ENCODE results near the gene OR6S1.
A peak's percentile ranks its signal among the peaks of the same experiment; 100 is the strongest.
"Not testable (repeated sequence)": the region's sequence is repeated elsewhere in the genome, so short reads cannot be mapped to it uniquely, and the experiment has no call there.

The OR6S1 gene

GRCh38 chr14:20613094-20614037 is 28.1 kb downstream of the OR6S1 start:
- peak; percentile 95 for FAIRE-seq
- peak; percentile 35 for DNase-seq (ENCODE audit: insufficient read length, low spot score)

GRCh38 chr14:20612403-20612802 is 29.1 kb downstream of the OR6S1 start:
- FAIRE-seq (peak; percentile 44), DNase-seq (ENCODE audit: insufficient read length, low spot score) (no peak)

GRCh38 chr14:20611277-20611676 is 30.2 kb downstream of the OR6S1 start:
- no peak for DNase-seq (ENCODE audit: insufficient read length, low spot score)
- no peak for FAIRE-seq

- DNase-seq (ENCODE audit: insufficient read length, low spot score) (no peak), FAIRE-seq (peak; percentile 51)
Observed at GRCh38 chr14:20610002-20610765, 31.3 kb downstream of the OR6S1 start.

GRCh38 chr14:20609215-20610001 is 32.1 kb downstream of the OR6S1 start:
- FAIRE-seq = peak; percentile 45

GRCh38 chr14:20608383-20609110 is 32.9 kb downstream of the OR6S1 start:
- DNase-seq (ENCODE audit: insufficient read length, low spot score) (no peak), FAIRE-seq (no peak)

More at GRCh38 chr14:20609215-20610001, 32.1 kb downstream of the OR6S1 start:
- DNase-seq (ENCODE audit: insufficient read length, low spot score) = peak; percentile 45

- no peak for DNase-seq (ENCODE audit: insufficient read length, low spot score)
- FAIRE-seq = no peak
Observed at GRCh38 chr14:20607617-20608016, 33.9 kb downstream of the OR6S1 start.

GRCh38 chr14:20606902-20607242 is 34.6 kb downstream of the OR6S1 start:
- DNase-seq (ENCODE audit: insufficient read length, low spot score) = no peak
- FAIRE-seq = no peak

GRCh38 chr14:20606190-20606901 is 35.1 kb downstream of the OR6S1 start:
- DNase-seq (ENCODE audit: insufficient read length, low spot score) = no peak
- FAIRE-seq = no peak

GRCh38 chr14:20603813-20604690 is 37.4 kb downstream of the OR6S1 start:
- DNase-seq (ENCODE audit: insufficient read length, low spot score) = no peak
- FAIRE-seq = no peak

GRCh38 chr14:20602583-20602982 is 38.9 kb downstream of the OR6S1 start:
- no peak for FAIRE-seq
- DNase-seq (ENCODE audit: insufficient read length, low spot score) = no peak

- FAIRE-seq (no peak), DNase-seq (ENCODE audit: insufficient read length, low spot score) (no peak)
Observed at GRCh38 chr14:20601522-20601921, 40.0 kb downstream of the OR6S1 start.

- DNase-seq (ENCODE audit: insufficient read length, low spot score) (no peak), FAIRE-seq (no peak)
Observed at GRCh38 chr14:20597108-20597507, 44.4 kb downstream of the OR6S1 start.

- DNase-seq (ENCODE audit: insufficient read length, low spot score); FAIRE-seq: not testable (repeated sequence)
Observed at GRCh38 chr14:20595726-20596125, 45.8 kb downstream of the OR6S1 start.

- DNase-seq (ENCODE audit: insufficient read length, low spot score) = no peak
- no peak for FAIRE-seq
Observed at GRCh38 chr14:20592574-20592973, 48.9 kb downstream of the OR6S1 start.

GRCh38 chr14:20591235-20591634 is 50.3 kb downstream of the OR6S1 start, which contains the start of gene RNASE12:
TSS of gene RNASE12 (minus strand) at chr14:20591376. CDS start at chr14:20590723, 653 bp downstream.
- DNase-seq (ENCODE audit: insufficient read length, low spot score) (no peak), FAIRE-seq (no peak)

Measured in GM19239 (cell line).